ENCODE data around the gene CD7.
A peak's percentile ranks its signal among the peaks of the same experiment; 100 is the strongest.

The CD7 gene

DNA sequence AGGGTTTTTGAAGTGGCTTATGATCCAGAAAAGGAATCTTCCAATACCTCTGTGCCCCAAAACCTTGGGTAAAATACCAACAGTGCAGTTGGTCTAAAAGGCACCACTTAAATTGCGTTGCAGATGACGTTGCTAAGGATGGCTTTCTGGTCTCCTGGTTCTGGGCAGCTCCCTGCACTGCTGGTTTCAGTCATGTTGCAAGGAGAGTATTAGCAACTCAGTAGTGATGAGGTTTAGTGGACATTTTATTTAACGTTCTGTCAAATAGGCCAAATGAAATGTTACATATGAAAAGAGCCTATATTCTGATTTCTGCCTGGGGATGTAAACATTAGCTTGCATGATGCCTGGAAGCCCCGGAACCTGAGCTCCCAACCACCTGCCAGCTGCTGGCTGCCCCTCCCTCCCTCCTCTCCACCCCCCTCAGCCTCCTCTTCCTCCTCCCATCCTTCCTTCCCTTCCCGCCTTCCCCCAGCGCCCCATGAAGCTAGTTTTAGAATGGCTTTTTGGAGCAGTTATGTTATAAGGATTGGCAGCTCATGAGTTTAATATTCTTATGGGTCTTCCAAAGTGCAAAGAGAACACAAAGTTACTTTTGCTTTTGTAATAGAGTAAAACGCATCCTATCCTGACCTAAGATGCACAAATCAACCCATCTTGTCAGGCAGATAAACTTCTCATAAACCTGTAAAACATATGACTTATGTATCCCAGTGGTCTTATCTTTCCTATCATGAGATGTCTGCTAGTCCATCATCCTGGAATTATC, 20.7 kb downstream of the CD7 start:
- no peak for TF ChIP-seq TEAD4 (IDR thresholded peaks at IDR 0.05)
- TF ChIP-seq CREB1 (IDR thresholded peaks at IDR 0.05; ENCODE audit: low read depth): no peak
- TF ChIP-seq EP300 (IDR thresholded peaks at IDR 0.05; ENCODE audit: borderline replicate concordance): no peak
- TF ChIP-seq, protein P1, sequence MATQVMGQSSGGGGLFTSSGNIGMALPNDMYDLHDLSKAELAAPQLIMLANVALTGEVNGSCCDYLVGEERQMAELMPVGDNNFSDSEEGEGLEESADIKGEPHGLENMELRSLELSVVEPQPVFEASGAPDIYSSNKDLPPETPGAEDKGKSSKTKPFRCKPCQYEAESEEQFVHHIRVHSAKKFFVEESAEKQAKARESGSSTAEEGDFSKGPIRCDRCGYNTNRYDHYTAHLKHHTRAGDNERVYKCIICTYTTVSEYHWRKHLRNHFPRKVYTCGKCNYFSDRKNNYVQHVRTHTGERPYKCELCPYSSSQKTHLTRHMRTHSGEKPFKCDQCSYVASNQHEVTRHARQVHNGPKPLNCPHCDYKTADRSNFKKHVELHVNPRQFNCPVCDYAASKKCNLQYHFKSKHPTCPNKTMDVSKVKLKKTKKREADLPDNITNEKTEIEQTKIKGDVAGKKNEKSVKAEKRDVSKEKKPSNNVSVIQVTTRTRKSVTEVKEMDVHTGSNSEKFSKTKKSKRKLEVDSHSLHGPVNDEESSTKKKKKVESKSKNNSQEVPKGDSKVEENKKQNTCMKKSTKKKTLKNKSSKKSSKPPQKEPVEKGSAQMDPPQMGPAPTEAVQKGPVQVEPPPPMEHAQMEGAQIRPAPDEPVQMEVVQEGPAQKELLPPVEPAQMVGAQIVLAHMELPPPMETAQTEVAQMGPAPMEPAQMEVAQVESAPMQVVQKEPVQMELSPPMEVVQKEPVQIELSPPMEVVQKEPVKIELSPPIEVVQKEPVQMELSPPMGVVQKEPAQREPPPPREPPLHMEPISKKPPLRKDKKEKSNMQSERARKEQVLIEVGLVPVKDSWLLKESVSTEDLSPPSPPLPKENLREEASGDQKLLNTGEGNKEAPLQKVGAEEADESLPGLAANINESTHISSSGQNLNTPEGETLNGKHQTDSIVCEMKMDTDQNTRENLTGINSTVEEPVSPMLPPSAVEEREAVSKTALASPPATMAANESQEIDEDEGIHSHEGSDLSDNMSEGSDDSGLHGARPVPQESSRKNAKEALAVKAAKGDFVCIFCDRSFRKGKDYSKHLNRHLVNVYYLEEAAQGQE (IDR thresholded peaks at IDR 0.05; ENCODE audit: low read depth): no peak
- TF ChIP-seq, protein P2, sequence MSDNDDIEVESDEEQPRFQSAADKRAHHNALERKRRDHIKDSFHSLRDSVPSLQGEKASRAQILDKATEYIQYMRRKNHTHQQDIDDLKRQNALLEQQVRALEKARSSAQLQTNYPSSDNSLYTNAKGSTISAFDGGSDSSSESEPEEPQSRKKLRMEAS (IDR thresholded peaks at IDR 0.05): no peak
- no peak for TF ChIP-seq ZBTB7A (IDR thresholded peaks at IDR 0.05; ENCODE audit: low read depth)
- no peak for TF ChIP-seq EGR1 (IDR thresholded peaks at IDR 0.05)

DNA sequence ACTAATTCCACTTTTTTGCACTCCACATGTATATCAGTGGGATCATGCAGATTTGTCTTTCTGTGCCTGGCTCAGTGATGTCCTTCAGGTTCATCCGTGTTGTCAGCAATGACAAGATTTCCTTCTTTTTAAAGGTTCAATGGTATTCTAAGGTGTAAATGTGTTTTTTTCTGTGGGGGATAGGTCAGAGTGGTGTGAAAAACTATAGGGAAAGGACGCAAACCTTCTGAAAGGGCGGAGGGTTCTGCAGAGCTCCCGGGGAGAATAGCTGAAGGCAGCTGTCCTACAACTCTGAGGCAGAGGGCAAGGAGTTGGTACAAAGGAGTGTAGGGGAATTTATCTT, 22.0 kb downstream of the CD7 start:
- TF ChIP-seq, protein P1 (IDR thresholded peaks at IDR 0.05; ENCODE audit: low read depth): no peak
- no peak for TF ChIP-seq CREB1 (IDR thresholded peaks at IDR 0.05; ENCODE audit: low read depth)
- TF ChIP-seq, protein P2 (IDR thresholded peaks at IDR 0.05): no peak
- TF ChIP-seq TCF12 (IDR thresholded peaks at IDR 0.05; ENCODE audit: low read depth): no peak
- no peak for TF ChIP-seq TEAD4 (IDR thresholded peaks at IDR 0.05)
- no peak for TF ChIP-seq YY1 (IDR thresholded peaks at IDR 0.05; ENCODE audit: low read depth)
- no peak for TF ChIP-seq RAD21 (IDR thresholded peaks at IDR 0.05; ENCODE audit: low read depth)
- no peak for TF ChIP-seq TAF1 (IDR thresholded peaks at IDR 0.05; ENCODE audit: low read depth)
- no peak for TF ChIP-seq FOXM1 (IDR thresholded peaks at IDR 0.05; ENCODE audit: borderline replicate concordance, low read depth)
- TF ChIP-seq EP300 (IDR thresholded peaks at IDR 0.05; ENCODE audit: borderline replicate concordance): no peak
- TF ChIP-seq NFIC (IDR thresholded peaks at IDR 0.05): no peak
- TF ChIP-seq ZBTB7A (IDR thresholded peaks at IDR 0.05; ENCODE audit: low read depth): no peak
- TF ChIP-seq EGR1 (IDR thresholded peaks at IDR 0.05): no peak
- TF ChIP-seq CEBPB (IDR thresholded peaks at IDR 0.05): no peak
- TF ChIP-seq, protein P3, sequence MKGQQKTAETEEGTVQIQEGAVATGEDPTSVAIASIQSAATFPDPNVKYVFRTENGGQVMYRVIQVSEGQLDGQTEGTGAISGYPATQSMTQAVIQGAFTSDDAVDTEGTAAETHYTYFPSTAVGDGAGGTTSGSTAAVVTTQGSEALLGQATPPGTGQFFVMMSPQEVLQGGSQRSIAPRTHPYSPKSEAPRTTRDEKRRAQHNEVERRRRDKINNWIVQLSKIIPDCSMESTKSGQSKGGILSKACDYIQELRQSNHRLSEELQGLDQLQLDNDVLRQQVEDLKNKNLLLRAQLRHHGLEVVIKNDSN (IDR thresholded peaks at IDR 0.05): no peak

DNA sequence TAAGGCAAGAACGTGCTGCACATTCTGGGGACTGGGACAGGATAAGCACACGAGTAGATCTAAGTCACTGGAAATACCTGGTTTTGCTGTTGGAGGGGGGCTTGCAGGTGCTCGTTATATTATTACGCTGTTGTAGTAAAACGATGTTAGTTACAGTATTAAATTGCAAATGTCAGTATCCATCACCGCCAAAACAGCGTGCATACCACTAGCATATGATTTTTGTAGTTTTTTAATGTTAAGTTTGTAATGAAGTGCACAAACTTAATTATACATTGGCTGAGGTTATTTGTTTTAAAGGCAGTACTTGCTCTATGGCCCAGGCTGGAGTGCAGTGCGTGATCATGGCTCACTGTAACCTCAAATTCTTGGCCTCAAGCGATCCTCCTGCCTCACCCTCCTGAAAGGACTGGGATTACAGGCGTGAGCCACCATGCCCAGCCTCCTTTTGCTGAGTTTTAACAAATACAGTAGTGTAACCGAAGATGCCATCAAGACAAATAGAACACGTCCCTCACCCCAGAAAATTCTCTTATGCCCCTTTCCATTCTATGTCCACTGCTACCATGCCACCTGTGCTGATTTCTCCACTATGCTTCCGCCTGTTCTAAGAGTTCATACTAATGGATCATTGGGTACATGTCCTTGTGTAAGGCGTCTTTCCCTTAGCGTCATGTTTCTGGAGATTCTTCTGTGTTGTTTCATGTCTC, 23.2 kb downstream of the CD7 start:
- TF ChIP-seq RAD21 (IDR thresholded peaks at IDR 0.05; ENCODE audit: low read depth): no peak

DNA sequence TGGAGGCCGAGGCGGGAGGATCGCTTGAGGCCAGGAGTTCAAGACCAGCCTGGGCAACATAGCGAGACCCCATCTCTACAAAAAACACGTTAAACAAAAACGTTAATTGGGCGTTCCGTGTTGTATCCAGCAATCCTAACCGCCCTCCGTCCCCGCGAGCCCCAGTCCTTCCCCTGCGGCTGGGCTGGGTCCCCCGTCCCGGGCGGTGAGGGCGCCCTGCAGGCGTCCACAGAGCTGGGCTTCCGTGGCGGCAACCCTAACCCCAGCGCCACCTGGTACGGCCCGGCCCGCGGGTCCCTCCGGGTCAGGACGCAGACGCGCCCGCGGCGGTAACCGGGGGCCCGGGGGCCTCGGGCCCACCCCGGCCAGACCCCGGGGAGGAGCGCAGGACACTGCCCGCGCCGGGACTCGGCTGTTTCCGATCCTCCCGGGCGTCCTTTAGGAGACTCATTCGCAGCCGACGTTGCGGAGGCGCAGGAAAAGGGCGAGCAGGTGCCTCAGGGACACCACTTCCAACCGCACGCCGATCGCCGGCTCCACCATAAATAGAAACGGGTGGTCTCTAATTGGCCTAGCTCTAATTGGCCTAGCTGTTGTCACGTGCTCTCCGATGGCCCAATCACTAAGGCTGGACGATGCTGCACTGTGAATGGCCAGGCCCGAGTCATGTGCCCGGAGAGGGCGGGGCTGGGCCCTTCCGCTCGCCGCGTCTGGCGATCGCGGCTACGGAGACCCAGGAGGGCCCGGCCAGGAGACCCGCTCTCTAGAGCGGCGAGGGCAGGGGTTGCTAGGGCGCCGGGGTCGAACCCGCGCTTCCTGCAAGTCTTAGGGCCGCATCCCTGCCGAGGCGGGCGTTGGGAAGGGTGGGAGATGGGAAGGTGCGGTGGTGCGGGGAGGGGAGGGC, 24.9 kb downstream of the CD7 start:
- no peak for TF ChIP-seq EP300 (IDR thresholded peaks at IDR 0.05; ENCODE audit: borderline replicate concordance)
- TF ChIP-seq, protein P3 (IDR thresholded peaks at IDR 0.05): peak; percentile 99
- peak; percentile 79; the same call in 1 of the 2 replicates for TF ChIP-seq YY1 (IDR thresholded peaks at IDR 0.05; ENCODE audit: low read depth)
- no peak for TF ChIP-seq TCF12 (IDR thresholded peaks at IDR 0.05; ENCODE audit: low read depth)
- peak; percentile 89 for TF ChIP-seq TAF1 (IDR thresholded peaks at IDR 0.05; ENCODE audit: low read depth)
- TF ChIP-seq EGR1 (IDR thresholded peaks at IDR 0.05): no peak
- no peak for TF ChIP-seq TEAD4 (IDR thresholded peaks at IDR 0.05)
- TF ChIP-seq, protein P2 (IDR thresholded peaks at IDR 0.05): peak; percentile 83
- peak; percentile 90 for TF ChIP-seq ZBTB7A (IDR thresholded peaks at IDR 0.05; ENCODE audit: low read depth)

Measured in Ishikawa (cell line).